Testis (tissue), 2 donors: ENCODE data around the gene TGM5.

Experiments
- POLR2A ChIP-seq: fragments of 450-650 bp; IDR thresholded peaks from one replicate; pipeline ENCODE4 v1.6.1; 2017; ENCODE audit warnings: antibody characterized with exemption, mild to moderate bottlenecking, moderate library complexity
- TF ChIP-seq, protein P1 (sequence below), 3 experiments: fragments of 450-650 bp in 2 of 3; fragments of 200-600 bp in 1 of 3; sonication (generic) in 1 of 3; IDR thresholded peaks; one replicate each; pipeline ENCODE4 v1.5.1; 2016 to 2019; ENCODE audit warnings: antibody characterized with exemption in 3 of 3, mild to moderate bottlenecking in 2 of 3, moderate library complexity in 1 of 3

DNA sequence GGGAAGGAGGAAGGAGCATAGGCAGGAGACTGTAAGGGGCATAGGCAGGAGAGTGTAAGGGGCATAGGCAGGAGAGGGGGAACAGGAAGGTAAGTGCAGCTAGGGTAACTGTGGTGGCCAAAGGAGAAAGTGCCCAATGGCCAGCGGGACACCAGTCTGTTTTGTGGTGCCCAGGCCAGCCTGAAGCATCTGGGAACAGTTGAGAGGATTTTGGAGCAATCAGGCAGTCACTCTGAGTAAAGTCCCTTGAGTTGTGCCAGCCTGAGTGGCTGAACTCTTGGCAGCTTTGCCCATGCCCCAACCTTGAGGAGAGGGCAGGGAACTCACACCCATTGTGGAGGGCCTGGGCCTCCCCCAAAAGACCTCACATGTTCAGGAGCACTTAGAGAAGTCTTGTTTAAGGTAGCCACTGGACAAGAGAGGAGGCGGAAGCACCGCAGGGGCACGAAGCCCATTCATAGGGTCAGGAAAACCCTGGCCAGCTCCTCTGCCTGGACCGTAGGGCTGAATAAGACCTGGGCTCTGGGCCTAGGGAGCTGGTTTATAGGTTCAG lies 3.5 kb upstream of the TGM5 start:
- TF ChIP-seq, protein P1, sequence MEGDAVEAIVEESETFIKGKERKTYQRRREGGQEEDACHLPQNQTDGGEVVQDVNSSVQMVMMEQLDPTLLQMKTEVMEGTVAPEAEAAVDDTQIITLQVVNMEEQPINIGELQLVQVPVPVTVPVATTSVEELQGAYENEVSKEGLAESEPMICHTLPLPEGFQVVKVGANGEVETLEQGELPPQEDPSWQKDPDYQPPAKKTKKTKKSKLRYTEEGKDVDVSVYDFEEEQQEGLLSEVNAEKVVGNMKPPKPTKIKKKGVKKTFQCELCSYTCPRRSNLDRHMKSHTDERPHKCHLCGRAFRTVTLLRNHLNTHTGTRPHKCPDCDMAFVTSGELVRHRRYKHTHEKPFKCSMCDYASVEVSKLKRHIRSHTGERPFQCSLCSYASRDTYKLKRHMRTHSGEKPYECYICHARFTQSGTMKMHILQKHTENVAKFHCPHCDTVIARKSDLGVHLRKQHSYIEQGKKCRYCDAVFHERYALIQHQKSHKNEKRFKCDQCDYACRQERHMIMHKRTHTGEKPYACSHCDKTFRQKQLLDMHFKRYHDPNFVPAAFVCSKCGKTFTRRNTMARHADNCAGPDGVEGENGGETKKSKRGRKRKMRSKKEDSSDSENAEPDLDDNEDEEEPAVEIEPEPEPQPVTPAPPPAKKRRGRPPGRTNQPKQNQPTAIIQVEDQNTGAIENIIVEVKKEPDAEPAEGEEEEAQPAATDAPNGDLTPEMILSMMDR (IDR thresholded peaks at IDR 0.05) = no peak
- TF ChIP-seq POLR2A = no peak
